Endothelial cell of umbilical vein (primary cell): Measurements from ENCODE around the gene ALDH7A1.

Experiments used
- JUN ChIP-seq: IDR thresholded peaks from 2 replicates; pipeline ENCODE4 v1.6.1; 2011; ENCODE audit warnings: borderline replicate concordance, low read depth; ENCODE audit not compliant: insufficient read length, insufficient read depth
- POLR2A ChIP-seq: IDR thresholded peaks from 2 replicates; pipeline ENCODE4 v1.6.1; 2012; ENCODE audit warnings: low read depth, mild to moderate bottlenecking, control low read depth, low read length
- POLR2AphosphoS5 ChIP-seq: IDR thresholded peaks from 2 replicates; pipeline ENCODE4 v1.6.1; 2012; ENCODE audit warnings: low read depth, mild to moderate bottlenecking, control low read depth, low read length, moderate library complexity; ENCODE audit not compliant: insufficient read depth
- TF ChIP-seq, protein P1 (sequence below), 2 donors: IDR thresholded peaks; 1 replicate in 1 of 2; 2 replicates in 1 of 2; pipeline ENCODE4 v1.5.1; 2011; ENCODE audit warnings: low read length in 2 of 2, mild to moderate bottlenecking in 2 of 2, moderate library complexity in 2 of 2, control low read depth in 1 of 2, inconsistent platforms in 1 of 2, low read depth in 1 of 2; ENCODE audit not compliant: insufficient read depth in 1 of 2; ENCODE audit errors: extremely low read depth in 1 of 2
- TF ChIP-seq, protein P2 (sequence below): IDR thresholded peaks from 2 replicates; pipeline ENCODE4 v1.6.1; 2011; ENCODE audit not compliant: insufficient read depth, insufficient read length

DNA sequence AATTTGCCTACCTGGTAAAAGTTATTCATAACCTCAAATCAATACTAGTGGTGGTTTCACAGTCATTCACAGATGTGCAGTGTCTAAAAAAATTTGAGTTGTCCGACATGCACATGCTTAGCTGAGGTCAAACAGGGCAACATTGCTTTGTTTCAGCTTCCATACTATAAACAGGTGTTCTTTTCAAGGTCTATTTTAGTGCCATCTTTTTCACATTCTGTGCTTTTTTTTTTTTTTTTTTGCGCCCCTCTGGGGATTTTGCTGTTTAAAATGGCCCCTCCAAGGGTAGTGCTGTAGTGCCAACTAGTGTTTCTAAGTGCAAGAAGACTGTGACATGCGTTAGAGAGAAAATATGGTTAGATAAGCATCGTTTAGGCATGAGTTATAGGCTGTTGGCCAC is 20.3 kb upstream of the ALDH7A1 start:
- TF ChIP-seq, protein P1, sequence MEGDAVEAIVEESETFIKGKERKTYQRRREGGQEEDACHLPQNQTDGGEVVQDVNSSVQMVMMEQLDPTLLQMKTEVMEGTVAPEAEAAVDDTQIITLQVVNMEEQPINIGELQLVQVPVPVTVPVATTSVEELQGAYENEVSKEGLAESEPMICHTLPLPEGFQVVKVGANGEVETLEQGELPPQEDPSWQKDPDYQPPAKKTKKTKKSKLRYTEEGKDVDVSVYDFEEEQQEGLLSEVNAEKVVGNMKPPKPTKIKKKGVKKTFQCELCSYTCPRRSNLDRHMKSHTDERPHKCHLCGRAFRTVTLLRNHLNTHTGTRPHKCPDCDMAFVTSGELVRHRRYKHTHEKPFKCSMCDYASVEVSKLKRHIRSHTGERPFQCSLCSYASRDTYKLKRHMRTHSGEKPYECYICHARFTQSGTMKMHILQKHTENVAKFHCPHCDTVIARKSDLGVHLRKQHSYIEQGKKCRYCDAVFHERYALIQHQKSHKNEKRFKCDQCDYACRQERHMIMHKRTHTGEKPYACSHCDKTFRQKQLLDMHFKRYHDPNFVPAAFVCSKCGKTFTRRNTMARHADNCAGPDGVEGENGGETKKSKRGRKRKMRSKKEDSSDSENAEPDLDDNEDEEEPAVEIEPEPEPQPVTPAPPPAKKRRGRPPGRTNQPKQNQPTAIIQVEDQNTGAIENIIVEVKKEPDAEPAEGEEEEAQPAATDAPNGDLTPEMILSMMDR (IDR thresholded peaks at IDR 0.05; ENCODE audit: extremely low read depth in 1 of 2, insufficient read depth in 1 of 2, low read depth in 1 of 2, low read length in 2 of 2): no peak
- TF ChIP-seq POLR2AphosphoS5 (no peak), JUN (no peak), POLR2A (no peak)
- TF ChIP-seq, protein P2, sequence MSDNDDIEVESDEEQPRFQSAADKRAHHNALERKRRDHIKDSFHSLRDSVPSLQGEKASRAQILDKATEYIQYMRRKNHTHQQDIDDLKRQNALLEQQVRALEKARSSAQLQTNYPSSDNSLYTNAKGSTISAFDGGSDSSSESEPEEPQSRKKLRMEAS: no peak
